Activated T-helper 1 cell treated with anti-CD3 and anti-CD28 coated beads, Interleukin-2, amount 50 U/mL, for 16 hours (primary cell): Measurements from ENCODE around the gene DENND2D.
A peak's percentile ranks its signal among the peaks of the same experiment; 100 is the strongest.

Experiments used
- DNase-seq, 2 donors: peaks; one replicate each; pipeline ENCODE4 v3.0.0-alpha.2; 2020; ENCODE audit warnings: low read depth in 1 of 2, low spot score in 1 of 2

The DENND2D gene

DNA sequence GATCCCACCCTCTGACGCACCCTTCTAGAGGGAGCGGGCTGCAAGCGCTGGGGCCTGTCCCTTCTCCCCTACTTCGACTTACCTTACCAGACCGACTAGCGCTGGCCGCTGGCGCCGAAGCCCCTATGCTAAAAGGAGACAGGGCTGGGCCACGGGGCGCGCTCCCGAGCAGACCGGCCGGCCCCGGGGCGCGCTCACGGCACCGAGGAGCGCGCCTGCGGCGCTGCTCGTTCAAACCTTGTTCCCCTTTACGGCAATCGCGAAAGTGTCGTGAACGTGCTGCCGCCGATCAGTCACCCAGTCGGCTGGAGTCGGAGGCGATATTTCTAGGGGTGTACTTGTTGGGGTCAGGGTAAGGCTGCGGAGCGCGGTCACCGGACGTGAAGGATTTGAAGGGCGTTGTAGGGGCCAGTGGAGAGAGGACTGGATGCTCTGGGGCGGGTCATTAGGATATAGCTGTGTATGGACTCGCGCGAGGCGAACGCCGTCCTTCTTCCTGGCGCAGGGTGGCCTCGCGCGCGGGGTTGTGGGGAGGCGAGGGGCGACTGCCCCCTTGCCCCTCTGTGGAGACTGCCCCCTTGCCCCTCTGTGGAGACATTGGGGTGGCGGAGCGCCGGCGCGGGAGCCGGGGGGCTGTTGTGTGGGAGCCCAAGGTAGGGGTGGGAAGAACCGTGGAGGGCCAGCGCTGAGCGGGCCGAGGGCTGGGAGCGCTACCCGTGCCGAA lies 60.3 kb downstream of the DENND2D start, which contains the start of the genes CEPT1 and DRAM2:
CEPT1 (plus strand) TSS at position 268 of the 724 bp plus-strand sequence. CDS start 7,492 bp downstream, outside the sequence.
DRAM2 (minus strand) TSS at position 138 of the 724 bp plus-strand sequence. CDS start 8,539 bp downstream, outside the sequence.
- DNase-seq: peak; percentile 74 to 81

GRCh38 chr1:111139324-111139955 lies 61.0 kb downstream of the DENND2D start:
- DNase-seq: no peak
